Measurements from ENCODE around the gene CTDSP1. TPM values are rescaled to one million over a fixed set of nuclear protein-coding genes. Genes with fewer than 3 reads are reported as not detected.

The CTDSP1 gene
- total RNA-seq, 4 donors from 2014 or later = 47.3 to 87.4 (median 58.0) TPM

- Histone ChIP-seq H3K9me3 (no peaks in the 10 kb centered on the region), H3K36me3 (no peaks in the 10 kb centered on the region), H3K27me3 (no peaks in the 10 kb centered on the region), H3K27ac (peak overlapping the region in 2 of 4 donors; percentile 14 to 29), H3K4me1 (peaks cover 0 to 5% (median 4%) of the 10 kb centered on the region in 3 donors), H3K4me3 (no peak overlapping the region)
- TF ChIP-seq POLR2A (IDR thresholded peaks at IDR 0.05) (no peak), CTCF (IDR thresholded peaks at IDR 0.05) (no peak)
- DNase-seq = no peak
- 94 to 100% methylated on average over 1 of the region's 1 CpG for WGBS, 2 donors
- intact Hi-C loops (cut with DNase I) = no loop called here
Measured at GRCh38 chr2:218437969-218438368, 38.3 kb downstream of the CTDSP1 start.

GRCh38 chr2:218438596-218438995 lies 38.9 kb downstream of the CTDSP1 start:
- H3K4me3 ChIP-seq = no peak overlapping the region
- intact Hi-C loops (cut with DNase I) = no loop called here
- no peaks in the 10 kb centered on the region for H3K36me3 ChIP-seq
- WGBS, 2 donors = 73 to 89% methylated on average over 4 of the region's 4 CpGs
- no peak for TF ChIP-seq CTCF (IDR thresholded peaks at IDR 0.05)
- TF ChIP-seq POLR2A (IDR thresholded peaks at IDR 0.05) = no peak
- H3K9me3 ChIP-seq = no peaks in the 10 kb centered on the region
- peak overlapping the region in 1 of 4 donors; percentile 14 for H3K27ac ChIP-seq
- H3K27me3 ChIP-seq = no peaks in the 10 kb centered on the region
- peaks cover 0 to 5% (median 4%) of the 10 kb centered on the region in 3 donors for H3K4me1 ChIP-seq
- no peak for DNase-seq

- 96 to 100% methylated on average over 2 to 7 of the region's 7 CpGs for WGBS, 2 donors
- no peak for DNase-seq
- H3K9me3 ChIP-seq = no peaks in the 10 kb centered on the region
- TF ChIP-seq CTCF (IDR thresholded peaks at IDR 0.05) (no peak), POLR2A (IDR thresholded peaks at IDR 0.05) (no peak)
- H3K4me1 ChIP-seq = peaks cover 6 to 16% (median 13%) of the 10 kb centered on the region in 3 donors
- intact Hi-C loops (cut with DNase I) = no loop called here
- no peaks in the 10 kb centered on the region for H3K27me3 ChIP-seq
- H3K36me3 ChIP-seq = peaks cover 0 to 47% (median 0%) of the 10 kb centered on the region in 3 donors
- H3K4me3 ChIP-seq = no peak overlapping the region
- H3K27ac ChIP-seq = no peak overlapping the region
Measured at GRCh38 chr2:218444692-218445357, 45.2 kb downstream of the CTDSP1 start.

- intact Hi-C loops (cut with DNase I) = no loop called here
- Histone ChIP-seq H3K27me3 (no peaks in the 10 kb centered on the region), H3K9me3 (no peaks in the 10 kb centered on the region), H3K4me1 (peaks cover 6 to 22% (median 13%) of the 10 kb centered on the region in 3 donors), H3K4me3 (no peak overlapping the region), H3K27ac (no peak overlapping the region), H3K36me3 (peaks cover 0 to 48% (median 0%) of the 10 kb centered on the region in 3 donors)
- TF ChIP-seq CTCF (IDR thresholded peaks at IDR 0.05) = no peak
- DNase-seq = no peak
Measured at GRCh38 chr2:218445602-218446001, 45.9 kb downstream of the CTDSP1 start.

- WGBS, 2 donors = 97 to 100% methylated on average over 4 to 6 of the region's 6 CpGs
- peaks cover 6 to 23% (median 13%) of the 10 kb centered on the region in 3 donors for H3K4me1 ChIP-seq
- DNase-seq = no peak
- intact Hi-C loops (cut with DNase I) = no loop called here
- TF ChIP-seq CTCF (IDR thresholded peaks at IDR 0.05) (no peak), POLR2A (IDR thresholded peaks at IDR 0.05) (no peak)
- H3K9me3 ChIP-seq = no peaks in the 10 kb centered on the region
- peaks cover 0 to 48% (median 0%) of the 10 kb centered on the region in 3 donors for H3K36me3 ChIP-seq
- no peak overlapping the region for H3K4me3 ChIP-seq
- no peaks in the 10 kb centered on the region for H3K27me3 ChIP-seq
- H3K27ac ChIP-seq = no peak overlapping the region
Measured at GRCh38 chr2:218446547-218446946, 46.9 kb downstream of the CTDSP1 start.
